Ascending aorta (tissue), 2 donors: ENCODE data around the gene ITGAL. TPM values are rescaled to one million over a fixed set of nuclear protein-coding genes. Genes with fewer than 3 reads are reported as not detected.
"Not testable (repeated sequence)": the region's sequence is repeated elsewhere in the genome, so short reads cannot be mapped to it uniquely, and the experiment has no call there.

Experiments
- DNase-seq, 2 donors: peaks; one replicate each; pipeline ENCODE4 v3.0.0-alpha.2; 2019; ENCODE audit warnings: low spot score in 2 of 2
- H3K27ac ChIP-seq, 2 donors: fragments of 200-600 bp; sonication (generic); one replicate each; pipeline ENCODE4 v1.5.1; 2016 to 2017; ENCODE audit warnings: mild to moderate bottlenecking in 1 of 2
- H3K27me3 ChIP-seq: fragments of 200-600 bp; sonication (generic); one replicate; pipeline ENCODE4 v1.5.1; 2017
- H3K36me3 ChIP-seq, 2 donors: fragments of 200-600 bp; sonication (generic); one replicate each; pipeline ENCODE4 v1.5.1; 2016
- H3K4me1 ChIP-seq, 2 donors: fragments of 200-600 bp; sonication (generic); one replicate each; pipeline ENCODE4 v1.5.1; 2016 to 2017; ENCODE audit warnings: mild to moderate bottlenecking in 1 of 2
- H3K4me3 ChIP-seq, 2 donors: fragments of 200-600 bp; sonication (generic); one replicate each; pipeline ENCODE4 v1.5.1; 2016 to 2017; ENCODE audit warnings: mild to moderate bottlenecking in 1 of 2
- H3K9me3 ChIP-seq, 2 donors: fragments of 200-600 bp; sonication (generic); one replicate each; pipeline ENCODE4 v1.5.1; 2016
- CTCF ChIP-seq, 3 experiments: fragments of 200-600 bp in 2 of 3; fragments of 450-650 bp in 1 of 3; sonication (generic) in 2 of 3; IDR thresholded peaks; one replicate each; pipeline ENCODE4 v1.5.1; 2016 to 2019; ENCODE audit warnings: antibody characterized with exemption in 3 of 3, mild to moderate bottlenecking in 1 of 3, moderate library complexity in 1 of 3
- intact Hi-C: fragments of 100-400 bp; cut with DNase I; formaldehyde crosslinking; loops from one replicate; pipeline ENCODE4 v1.15.1; 2023
- total RNA-seq: library from RNA; depleted of rRNA; stranded (reverse); fragments of >200 nt; gene quantifications from one replicate; pipeline ENCODE4 v1.1.0, GENCODE V29; 2016

ITGAL gene
- total RNA-seq, 1 donor from 2014 or later, result 0.11 TPM

DNA sequence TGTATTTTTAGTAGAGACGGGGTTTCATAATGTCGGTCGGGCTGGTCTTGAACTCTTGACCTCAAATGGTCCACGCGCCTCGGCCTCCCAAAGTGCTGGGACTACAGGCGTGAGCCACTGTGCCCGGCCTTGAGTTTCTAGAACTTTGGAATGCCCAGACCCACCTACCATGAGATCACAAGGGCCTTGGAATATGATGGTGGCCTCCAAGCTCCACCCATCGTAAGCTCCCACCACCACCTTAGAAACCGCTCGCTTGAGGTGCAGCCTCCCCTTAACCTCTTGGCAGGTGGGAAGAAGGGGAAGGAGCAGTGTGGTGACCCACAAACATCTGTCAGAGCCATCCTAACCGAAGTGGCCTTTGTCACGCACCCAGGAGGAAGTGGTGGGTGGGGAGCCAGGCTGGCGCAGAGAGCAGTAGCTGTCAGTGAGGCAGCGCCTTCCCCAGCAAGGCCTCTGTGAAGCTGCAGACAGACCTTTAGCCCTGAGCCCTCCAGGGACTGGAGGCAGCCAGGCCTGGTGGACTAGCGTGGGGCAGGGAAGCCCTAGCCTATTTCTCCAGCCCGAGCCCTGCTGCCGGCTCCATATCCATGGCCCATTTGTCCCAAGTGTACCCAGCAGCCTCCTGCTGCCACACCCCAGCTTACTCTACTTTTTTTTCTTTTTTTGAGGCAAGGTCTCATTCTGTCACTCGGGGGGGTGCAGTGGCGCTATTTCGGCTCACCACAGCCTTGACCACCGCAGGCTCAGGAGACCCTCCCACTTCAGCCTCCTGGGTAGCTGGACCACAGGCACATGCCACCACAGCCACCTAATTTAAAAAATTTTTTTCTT lies 13.8 kb upstream of the ITGAL start:
- no peaks in the 10 kb centered on the region for H3K36me3 ChIP-seq

DNA sequence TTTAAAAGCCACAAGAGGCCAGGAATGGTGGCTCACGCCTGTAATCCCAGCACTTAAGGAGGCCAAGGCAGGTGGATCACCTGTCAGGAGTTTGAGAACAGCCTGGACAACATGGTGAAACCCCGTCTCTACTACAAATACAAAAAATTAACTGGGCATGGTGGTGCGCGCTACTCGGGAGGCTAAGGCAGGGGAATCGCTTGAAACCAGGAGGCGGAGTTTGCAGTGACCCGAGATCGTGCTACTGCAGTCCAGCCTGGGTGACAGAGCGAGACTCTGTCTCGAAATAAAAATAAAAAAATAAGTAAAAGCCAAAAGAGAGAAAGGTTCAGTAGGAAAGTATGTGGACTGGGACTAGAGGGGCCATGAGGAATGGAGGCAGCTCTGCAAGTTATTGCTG lies 13.1 kb upstream of the ITGAL start:
- DNase-seq, result no peak
- no peak overlapping the region for H3K27ac ChIP-seq
- no peaks in the 10 kb centered on the region for H3K36me3 ChIP-seq
- H3K9me3 ChIP-seq, result no peaks in the 10 kb centered on the region
- no peaks in the 10 kb centered on the region for H3K4me1 ChIP-seq
- H3K4me3 ChIP-seq, result no peak overlapping the region
- intact Hi-C loops, result no loop called here
- no peaks in the 10 kb centered on the region for H3K27me3 ChIP-seq
- no peak for TF ChIP-seq CTCF (IDR thresholded peaks at IDR 0.05)

More for the DNA sequence above, 13.8 kb upstream of the ITGAL start:
- no peak overlapping the region for H3K4me3 ChIP-seq
- H3K4me1 ChIP-seq, result no peaks in the 10 kb centered on the region
- no peak overlapping the region for H3K27ac ChIP-seq
- H3K9me3 ChIP-seq, result no peaks in the 10 kb centered on the region
- intact Hi-C loops, result no loop called here
- TF ChIP-seq CTCF (IDR thresholded peaks at IDR 0.05), result no peak
- no peaks in the 10 kb centered on the region for H3K27me3 ChIP-seq
- no peak for DNase-seq

DNA sequence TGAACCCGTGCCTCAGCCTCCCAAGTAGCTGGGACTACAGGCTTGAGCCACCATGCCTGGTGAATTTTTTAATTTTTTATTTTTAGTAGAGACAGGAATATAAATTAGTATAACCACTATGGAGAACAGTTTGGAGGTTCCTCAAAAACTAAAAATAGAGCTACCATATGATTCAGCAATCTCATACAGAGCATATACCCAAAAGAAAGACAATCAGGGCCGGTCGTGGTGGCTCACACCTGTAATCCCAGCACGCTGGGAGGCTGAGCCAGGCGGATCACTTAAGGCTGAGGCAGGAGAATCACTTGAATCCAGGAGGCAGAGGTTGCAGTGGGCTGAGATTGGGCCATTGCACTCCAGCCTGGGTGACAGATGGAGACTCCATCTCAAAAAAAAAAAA lies 11.1 kb upstream of the ITGAL start:
- H3K4me1 ChIP-seq, H3K36me3 ChIP-seq, H3K9me3 ChIP-seq, intact Hi-C loops, DNase-seq, H3K27me3 ChIP-seq, H3K4me3 ChIP-seq, H3K27ac ChIP-seq: not testable (repeated sequence)

- no peaks in the 10 kb centered on the region for H3K36me3 ChIP-seq
- no peak overlapping the region for H3K4me3 ChIP-seq
- H3K9me3 ChIP-seq, result no peaks in the 10 kb centered on the region
- no peaks in the 10 kb centered on the region for H3K27me3 ChIP-seq
- H3K27ac ChIP-seq, result no peak overlapping the region
- no peaks in the 10 kb centered on the region for H3K4me1 ChIP-seq
- intact Hi-C loops, result no loop called here
- DNase-seq, result no peak
- no peak for TF ChIP-seq CTCF (IDR thresholded peaks at IDR 0.05)
Observed at GRCh38 chr16:30464078-30464477, 8.5 kb upstream of the ITGAL start.

- H3K4me1 ChIP-seq, result peaks cover 0 to 6% of the 10 kb centered on the region in 2 donors
- no peaks in the 10 kb centered on the region for H3K9me3 ChIP-seq
- no peak for TF ChIP-seq CTCF (IDR thresholded peaks at IDR 0.05)
- H3K4me3 ChIP-seq, result no peak overlapping the region
- intact Hi-C loops, result no loop called here
- DNase-seq, result no peak
- no peaks in the 10 kb centered on the region for H3K36me3 ChIP-seq
- H3K27ac ChIP-seq, result no peak overlapping the region
- no peaks in the 10 kb centered on the region for H3K27me3 ChIP-seq
Observed at GRCh38 chr16:30470170-30470512, 2.4 kb upstream of the ITGAL start.

DNA sequence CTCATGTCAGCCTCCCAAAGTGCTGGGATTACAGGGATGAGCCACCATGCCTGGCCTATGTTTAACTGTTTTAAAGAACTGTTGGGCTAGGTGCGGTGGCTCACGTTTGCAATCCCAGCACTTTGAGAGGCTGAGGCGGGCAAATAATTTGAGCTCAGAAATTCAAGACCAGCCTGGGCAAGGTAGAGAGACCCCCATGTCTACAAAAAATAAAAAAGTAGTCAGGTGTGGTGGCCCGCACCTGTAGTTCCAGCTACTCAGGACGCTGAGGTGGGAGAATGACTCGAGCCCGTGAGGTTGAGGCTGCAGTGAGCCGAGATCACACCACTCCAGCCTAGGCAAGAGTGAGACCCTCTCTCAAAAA lies 1.9 kb upstream of the ITGAL start:
- no peak overlapping the region for H3K27ac ChIP-seq
- intact Hi-C loops, result no loop called here
- no peak for TF ChIP-seq CTCF (IDR thresholded peaks at IDR 0.05)

More for the DNA sequence above, 1.9 kb upstream of the ITGAL start:
- no peaks in the 10 kb centered on the region for H3K9me3 ChIP-seq
- peaks cover 0 to 6% of the 10 kb centered on the region in 2 donors for H3K4me1 ChIP-seq
- H3K36me3 ChIP-seq, result no peaks in the 10 kb centered on the region
- no peak overlapping the region for H3K4me3 ChIP-seq
- no peak for DNase-seq
- H3K27me3 ChIP-seq, result no peaks in the 10 kb centered on the region
